Measurements from ENCODE around the gene SMYD4.
"Not testable (repeated sequence)": the region's sequence is repeated elsewhere in the genome, so short reads cannot be mapped to it uniquely, and the experiment has no call there.

SMYD4 gene

GRCh38 chr17:1767358-1767757 is 62.3 kb downstream of the SMYD4 start:
- TF ChIP-seq CTCF (conservative IDR thresholded peaks at IDR 0.05; ENCODE audit: low read depth), result no peak
- ChIA-PET POLR2A (ENCODE audit: low non-redundant PET) (no interaction called here), CTCF (interaction anchor here (0.6 to 1.3 kb wide), 3 partner anchors 10 to 92 kb away, joined by 3 to 4 read pairs (median 3); no protein-coding TSS in a partner anchor)

GRCh38 chr17:1766382-1767135 is 63.1 kb downstream of the SMYD4 start:
- no peak for TF ChIP-seq CTCF (conservative IDR thresholded peaks at IDR 0.05; ENCODE audit: low read depth)
- ChIA-PET POLR2A (ENCODE audit: low non-redundant PET) (no interaction called here), CTCF (interaction anchor here (0.6 to 1.3 kb wide), 3 partner anchors 9 to 26 kb away, joined by 3 to 4 read pairs (median 3); no protein-coding TSS in a partner anchor)
- H3K27ac ChIP-seq, result peak overlapping the region; percentile 99
- DNase-seq (ENCODE audit: low spot score), result no peak

More at GRCh38 chr17:1767358-1767757, 62.3 kb downstream of the SMYD4 start:
- peak overlapping the region; percentile 99 for H3K27ac ChIP-seq
- DNase-seq (ENCODE audit: low spot score), result no peak

- CTCF ChIA-PET, result no interaction called here
- TF ChIP-seq CTCF (conservative IDR thresholded peaks at IDR 0.05; ENCODE audit: low read depth), result no peak
- peak overlapping the region; percentile 99 for H3K27ac ChIP-seq
- DNase-seq (ENCODE audit: low spot score), result no peak
- POLR2A ChIA-PET (ENCODE audit: low non-redundant PET), result no interaction called here
Measured at GRCh38 chr17:1765576-1765975, 64.1 kb downstream of the SMYD4 start.

GRCh38 chr17:1764705-1765104 is 65.0 kb downstream of the SMYD4 start:
- POLR2A ChIA-PET (ENCODE audit: low non-redundant PET); CTCF ChIA-PET: not testable (repeated sequence)
- peak overlapping the region; percentile 99 for H3K27ac ChIP-seq

GRCh38 chr17:1764284-1764683 is 65.4 kb downstream of the SMYD4 start:
- TF ChIP-seq CTCF (conservative IDR thresholded peaks at IDR 0.05; ENCODE audit: low read depth), result no peak
- ChIA-PET CTCF (no interaction called here), POLR2A (ENCODE audit: low non-redundant PET) (no interaction called here)
- H3K27ac ChIP-seq, result peak overlapping the region; percentile 99
- no peak for DNase-seq (ENCODE audit: low spot score)

More at GRCh38 chr17:1764705-1765104, 65.0 kb downstream of the SMYD4 start:
- not testable (repeated sequence) for DNase-seq (ENCODE audit: low spot score)

GRCh38 chr17:1762901-1763898 is 66.5 kb downstream of the SMYD4 start:
- no peak for DNase-seq (ENCODE audit: low spot score)

More at GRCh38 chr17:1762901-1763898, 66.5 kb downstream of the SMYD4 start:
- ChIA-PET POLR2A (ENCODE audit: low non-redundant PET) (no interaction called here), CTCF (no interaction called here)
- TF ChIP-seq CTCF (conservative IDR thresholded peaks at IDR 0.05; ENCODE audit: low read depth), result no peak
- H3K27ac ChIP-seq, result peak overlapping the region; percentile 99
